Endothelial cell of umbilical vein (primary cell): Measurements from ENCODE around the gene FBXO24. TPM values are rescaled to one million over a fixed set of nuclear protein-coding genes. Genes with fewer than 3 reads are reported as not detected.

Experiments
- BruUV-seq: library from RNA; stranded (reverse); fragments of 400-500 nt; replicated peaks from 2 replicates; lab custom pipeline; 2021; lab: Mats Ljungman, UMichigan
- CTCF ChIA-PET: fragments of 300-600, 350-600 bp; sonication (Branson Sonifier 250); formaldehyde crosslinking; loops from one replicate; lab custom pipeline; 2021; ENCODE audit warnings: antibody characterized with exemption, inconsistent platforms; lab: Charles Lee
- POLR2A ChIA-PET: fragments of 300-600, 350-600 bp; sonication (Branson Sonifier 250); formaldehyde crosslinking; loops from one replicate; lab custom pipeline; 2021; ENCODE audit warnings: antibody characterized with exemption, inconsistent platforms; lab: Charles Lee
- DNase-seq: peaks from one replicate; pipeline ENCODE4 v3.0.0-alpha.2; 2011; ENCODE audit warnings: low read depth, low spot score
- FAIRE-seq: peaks from 2 replicates; lab custom pipeline; 2011; peaks lifted over from hg19 to GRCh38; lab: Jason Lieb, UNC
- H2AFZ ChIP-seq: 2 replicates; pipeline ENCODE4 v1.6.0; 2012; ENCODE audit warnings: low read depth, low read length, control low read depth, inconsistent platforms
- H3K27ac ChIP-seq: 2 replicates; pipeline ENCODE4 v1.5.1; 2011; ENCODE audit warnings: low read depth, mild to moderate bottlenecking, control low read depth, low read length, moderate library complexity; ENCODE audit not compliant: insufficient read depth
- H3K27me3 ChIP-seq, 2 experiments: 2 replicates each; pipeline versions ENCODE4 v1.6.0 to v1.6.1; 2011; ENCODE audit warnings: low read length in 2 of 2, mixed read lengths in 1 of 2; ENCODE audit not compliant: control insufficient read depth in 2 of 2, insufficient read depth in 2 of 2
- H3K36me3 ChIP-seq, 2 experiments: 2 replicates in 1 of 2; 3 replicates in 1 of 2; pipeline ENCODE4 v1.5.1; 2011; ENCODE audit warnings: low read length in 2 of 2, mild to moderate bottlenecking in 1 of 2, moderate library complexity in 1 of 2; ENCODE audit not compliant: control insufficient read depth in 2 of 2, insufficient read depth in 2 of 2; ENCODE audit errors: extremely low read depth in 1 of 2
- H3K4me1 ChIP-seq: 3 replicates; pipeline ENCODE4 v1.5.1; 2011; ENCODE audit warnings: mild to moderate bottlenecking, low read length; ENCODE audit not compliant: control insufficient read depth, insufficient read depth; ENCODE audit errors: extremely low read depth
- H3K4me2 ChIP-seq: 2 replicates; pipeline ENCODE4 v1.6.1; 2011; ENCODE audit warnings: low read length, control low read depth, mixed read lengths; ENCODE audit not compliant: insufficient read depth
- H3K4me3 ChIP-seq, 3 experiments: fragments of 200-600 bp in 1 of 3; sonication (generic), shearing (Covaris generic) in 1 of 3; replicated peaks in 1 of 3; 2 replicates each; pipeline ENCODE4 v1.5.1; 2011 to 2016; ENCODE audit warnings: control low read depth in 3 of 3, low read length in 3 of 3, mild to moderate bottlenecking in 2 of 3, inconsistent platforms in 1 of 3, low read depth in 1 of 3, moderate library complexity in 1 of 3; ENCODE audit not compliant: insufficient read depth in 1 of 3
- H3K79me2 ChIP-seq: 2 replicates; pipeline ENCODE4 v1.6.0; 2012; ENCODE audit warnings: low read length, inconsistent platforms; ENCODE audit not compliant: control insufficient read depth, insufficient read depth
- H3K9ac ChIP-seq: replicated peaks from 2 replicates; pipeline ENCODE3; 2011; ENCODE audit warnings: low read length, control low read depth; ENCODE audit not compliant: insufficient read depth; ENCODE audit errors: extremely low read depth
- H3K9me1 ChIP-seq: replicated peaks from 3 replicates; pipeline ENCODE4 v1.6.0; 2011; ENCODE audit warnings: mild to moderate bottlenecking, low read length; ENCODE audit not compliant: control insufficient read depth, insufficient read depth; ENCODE audit errors: extremely low read depth
- H3K9me3 ChIP-seq: replicated peaks from 2 replicates; pipeline ENCODE4 v1.5.1; 2012; ENCODE audit warnings: low read length, inconsistent platforms; ENCODE audit not compliant: control insufficient read depth, insufficient read depth
- H4K20me1 ChIP-seq: replicated peaks from 2 replicates; pipeline ENCODE3; 2011; ENCODE audit warnings: mild to moderate bottlenecking, low read length; ENCODE audit not compliant: control insufficient read depth, insufficient read depth; ENCODE audit errors: extremely low read depth
- CTCF ChIP-seq, 2 donors: IDR thresholded peaks; 1 replicate in 1 of 2; 2 replicates in 1 of 2; pipeline ENCODE4 v1.5.1; 2011; ENCODE audit warnings: low read length in 2 of 2, mild to moderate bottlenecking in 2 of 2, moderate library complexity in 2 of 2, control low read depth in 1 of 2, inconsistent platforms in 1 of 2, low read depth in 1 of 2; ENCODE audit not compliant: insufficient read depth in 1 of 2; ENCODE audit errors: extremely low read depth in 1 of 2
- EZH2 ChIP-seq: IDR thresholded peaks from 2 replicates; pipeline ENCODE4 v1.6.1; 2012; ENCODE audit warnings: borderline replicate concordance, low read depth, mild to moderate bottlenecking, moderate library complexity, low read length, inconsistent platforms; ENCODE audit not compliant: severe bottlenecking
- FOS ChIP-seq: IDR thresholded peaks from 2 replicates; pipeline ENCODE4 v1.6.1; 2011; ENCODE audit warnings: mild to moderate bottlenecking, low read length, moderate library complexity, borderline replicate concordance; ENCODE audit not compliant: insufficient read depth
- GATA2 ChIP-seq: IDR thresholded peaks from 2 replicates; pipeline ENCODE4 v1.7.0; 2011; ENCODE audit warnings: low read depth, mild to moderate bottlenecking, moderate library complexity, mixed read lengths, low read length; ENCODE audit not compliant: insufficient read length, insufficient read depth
- JUN ChIP-seq: IDR thresholded peaks from 2 replicates; pipeline ENCODE4 v1.6.1; 2011; ENCODE audit warnings: borderline replicate concordance, low read depth; ENCODE audit not compliant: insufficient read length, insufficient read depth
- MAX ChIP-seq: IDR thresholded peaks from 2 replicates; pipeline ENCODE4 v1.6.1; 2011; ENCODE audit not compliant: insufficient read depth, insufficient read length
- MYC ChIP-seq: IDR thresholded peaks from one replicate; pipeline ENCODE4 v1.6.1; 2011; ENCODE audit warnings: mild to moderate bottlenecking, low read depth, low read length
- POLR2A ChIP-seq: IDR thresholded peaks from 2 replicates; pipeline ENCODE4 v1.6.1; 2012; ENCODE audit warnings: low read depth, mild to moderate bottlenecking, control low read depth, low read length
- POLR2AphosphoS5 ChIP-seq: IDR thresholded peaks from 2 replicates; pipeline ENCODE4 v1.6.1; 2012; ENCODE audit warnings: low read depth, mild to moderate bottlenecking, control low read depth, low read length, moderate library complexity; ENCODE audit not compliant: insufficient read depth
- dilution Hi-C: fragments of 300-500 bp; cut with MboI; formaldehyde crosslinking; loops from one replicate; pipeline ENCODE4 v1.15.0; 2019; ENCODE audit warnings: low sequenced_read_pairs; ENCODE audit not compliant: extremely low pct_ligation_motif_present
- intact Hi-C: fragments of 100-400 bp; cut with micrococcal nuclease; formaldehyde crosslinking; loops from one replicate; pipeline ENCODE4 v1.10.0; 2022
- polyA plus RNA-seq, 4 experiments: library from polyadenylated mRNA; depleted of rRNA in 3 of 4; stranded (reverse) in 3 of 4; unstranded in 1 of 4; fragments of >200 nt; gene quantifications; 2 replicates each; pipeline versions ENCODE4 v1.2.1 to v1.2.3, GENCODE V29; 2011 to 2012; ENCODE audit warnings: missing spikeins in 1 of 4
- total RNA-seq: library from RNA; stranded (reverse); gene quantifications from 2 replicates; pipeline ENCODE4 v1.2.3, GENCODE V29; 2021

Gene FBXO24
- total and polyA plus RNA-seq, 2 donors (not counting 3 experiments of a cell fraction or from before 2014, with no cell fraction given): 0.37 to 0.38 TPM

GRCh38 chr7:100620804-100621203 is 34.7 kb downstream of the FBXO24 start:
- FAIRE-seq (no peak), DNase-seq (no peak)
- Histone ChIP-seq H3K27ac (no peak overlapping the region), H3K79me2 (no peaks in the 10 kb centered on the region), H3K4me2 (no peak overlapping the region), H3K4me3 (no peak overlapping the region), H3K36me3 (no peaks in the 10 kb centered on the region), H3K27me3 (no peaks in the 10 kb centered on the region), H4K20me1 (no peaks in the 10 kb centered on the region), H3K4me1 (no peaks in the 10 kb centered on the region), H3K9me1 (no peaks in the 10 kb centered on the region), H3K9me3 (no peaks in the 10 kb centered on the region), H2AFZ (no peak overlapping the region), H3K9ac (no peak overlapping the region)
- BruUV-seq: no TSS peak
- intact Hi-C loops (no loop called here), dilution Hi-C loops (no loop called here)
- ChIA-PET POLR2A (no interaction called here), CTCF (no interaction called here)
- TF ChIP-seq JUN (no peak), EZH2 (no peak), POLR2A (no peak), MYC (no peak), GATA2 (no peak), MAX (no peak), CTCF (IDR thresholded peaks at IDR 0.05; ENCODE audit: extremely low read depth in 1 of 2, insufficient read depth in 1 of 2, low read depth in 1 of 2, low read length in 2 of 2) (no peak), POLR2AphosphoS5 (no peak), FOS (no peak)
